H9 (cell line): ENCODE measurements around the gene DPP6. TPM values are rescaled to one million over a fixed set of nuclear protein-coding genes. Genes with fewer than 3 reads are reported as not detected.

Experiments
- DNase-seq: peaks from one replicate; pipeline ENCODE4 v3.0.0-alpha.2; 2017
- H2AFZ ChIP-seq: one replicate; pipeline ENCODE4 v1.6.1; 2013; ENCODE audit warnings: mild to moderate bottlenecking, low read length, control low read depth, moderate library complexity
- H2AK5ac ChIP-seq: 2 replicates; pipeline ENCODE4 v1.6.1; 2013; ENCODE audit warnings: low read length, control low read depth, mixed read lengths; ENCODE audit not compliant: insufficient read length
- H2BK120ac ChIP-seq: one replicate; pipeline ENCODE4 v1.6.1; 2013; ENCODE audit warnings: low read depth, mild to moderate bottlenecking, low read length, control low read depth, inconsistent platforms; ENCODE audit not compliant: poor library complexity, severe bottlenecking
- H2BK12ac ChIP-seq: 2 replicates; pipeline ENCODE4 v1.6.1; 2013; ENCODE audit warnings: low read length, control low read depth, mixed read lengths, low read depth; ENCODE audit not compliant: insufficient read length
- H2BK15ac ChIP-seq: 2 replicates; pipeline ENCODE4 v1.6.1; 2013; ENCODE audit warnings: low read depth, low read length, control low read depth
- H2BK20ac ChIP-seq: one replicate; pipeline ENCODE4 v1.6.1; 2013; ENCODE audit warnings: low read depth, mild to moderate bottlenecking, low read length, control low read depth, inconsistent platforms; ENCODE audit not compliant: poor library complexity, severe bottlenecking
- H2BK5ac ChIP-seq: 2 replicates; pipeline ENCODE4 v1.6.1; 2013; ENCODE audit warnings: low read length, control low read depth, mixed read lengths; ENCODE audit not compliant: insufficient read length
- H3K14ac ChIP-seq: 2 replicates; pipeline ENCODE4 v1.6.1; 2013; ENCODE audit warnings: low read length, control low read depth; ENCODE audit not compliant: insufficient read depth
- H3K18ac ChIP-seq: 2 replicates; pipeline ENCODE4 v1.6.1; 2013; ENCODE audit warnings: low read depth, mild to moderate bottlenecking, mixed read lengths, low read length, control low read depth; ENCODE audit not compliant: insufficient read length
- H3K23ac ChIP-seq: 2 replicates; pipeline ENCODE4 v1.6.1; 2013; ENCODE audit warnings: low read length, control low read depth, mixed read lengths, low read depth; ENCODE audit not compliant: insufficient read length
- H3K23me2 ChIP-seq: 2 replicates; pipeline ENCODE4 v1.6.1; 2013; ENCODE audit warnings: low read depth, mild to moderate bottlenecking, mixed read lengths, low read length, control low read depth; ENCODE audit not compliant: insufficient read length, poor library complexity, severe bottlenecking
- H3K27ac ChIP-seq: 2 replicates; pipeline ENCODE4 v1.5.1; 2013; ENCODE audit warnings: low read length, control low read depth, mixed read lengths, low read depth; ENCODE audit not compliant: insufficient read length
- H3K27me3 ChIP-seq: 2 replicates; pipeline ENCODE4 v1.6.1; 2013; ENCODE audit warnings: low read length, control low read depth, inconsistent platforms; ENCODE audit not compliant: insufficient read depth
- H3K4ac ChIP-seq: 2 replicates; pipeline ENCODE4 v1.6.1; 2013; ENCODE audit warnings: low read depth, mild to moderate bottlenecking, control low read depth, inconsistent platforms, low read length, moderate library complexity
- H3K4me1 ChIP-seq: 2 replicates; pipeline ENCODE4 v1.6.1; 2013; ENCODE audit warnings: low read length, control low read depth, inconsistent platforms; ENCODE audit not compliant: insufficient read depth
- H3K4me2 ChIP-seq: 2 replicates; pipeline ENCODE4 v1.6.1; 2013; ENCODE audit warnings: low read length, control low read depth, mixed read lengths; ENCODE audit not compliant: insufficient read length, insufficient read depth
- H3K56ac ChIP-seq: 2 replicates; pipeline ENCODE4 v1.6.1; 2013; ENCODE audit warnings: low read depth, mild to moderate bottlenecking, mixed read lengths, low read length, control low read depth; ENCODE audit not compliant: insufficient read length
- H3K79me1 ChIP-seq: 2 replicates; pipeline ENCODE4 v1.6.1; 2013; ENCODE audit warnings: low read depth, mild to moderate bottlenecking, moderate library complexity, low read length, control low read depth, inconsistent platforms; ENCODE audit not compliant: insufficient read depth, poor library complexity, severe bottlenecking
- H3K79me2 ChIP-seq: 2 replicates; pipeline ENCODE4 v1.6.1; 2013; ENCODE audit warnings: low read length, control low read depth, inconsistent platforms; ENCODE audit not compliant: insufficient read depth
- H3K9ac ChIP-seq: 2 replicates; pipeline ENCODE4 v1.6.1; 2013; ENCODE audit warnings: low read length, control low read depth, mixed read lengths; ENCODE audit not compliant: insufficient read length; ENCODE audit errors: extremely low read depth
- H3K9me3 ChIP-seq: one replicate; pipeline ENCODE4 v1.6.1; 2013; ENCODE audit warnings: low read depth, low read length, inconsistent platforms; ENCODE audit not compliant: control insufficient read depth
- H3T11ph ChIP-seq: one replicate; pipeline ENCODE4 v1.6.1; 2013; ENCODE audit warnings: mild to moderate bottlenecking, low read length, control low read depth, inconsistent platforms
- H4K20me1 ChIP-seq: one replicate; pipeline ENCODE4 v1.6.1; 2013; ENCODE audit not compliant: control insufficient read depth, insufficient read length, insufficient read depth
- H4K5ac ChIP-seq: 2 replicates; pipeline ENCODE4 v1.6.1; 2013; ENCODE audit warnings: low read depth, mild to moderate bottlenecking, mixed read lengths, low read length, control low read depth; ENCODE audit not compliant: insufficient read length
- H4K8ac ChIP-seq: replicated peaks from 2 replicates; pipeline ENCODE4 v1.6.1; 2013; ENCODE audit warnings: low read length, control low read depth, mixed read lengths, low read depth; ENCODE audit not compliant: insufficient read length
- H4K91ac ChIP-seq: 2 replicates; pipeline ENCODE4 v1.6.1; 2013; ENCODE audit warnings: low read depth, mild to moderate bottlenecking, moderate library complexity, mixed read lengths, low read length, control low read depth; ENCODE audit not compliant: insufficient read length
- H3K27ac Mint-ChIP-seq, 3 experiments: 2 replicates in 2 of 3; 3 replicates in 1 of 3; pipeline ENCODE4 v1.8.0; 2020 to 2021; ENCODE audit warnings: mixed read lengths in 3 of 3, mild to moderate bottlenecking in 1 of 3, moderate library complexity in 1 of 3
- H3K27me3 Mint-ChIP-seq: 2 replicates; pipeline ENCODE4 v1.8.0; 2021; ENCODE audit warnings: low read depth, mild to moderate bottlenecking, moderate library complexity, mixed read lengths
- H3K36me3 Mint-ChIP-seq, 3 experiments: 2 replicates in 2 of 3; 3 replicates in 1 of 3; pipeline ENCODE4 v1.8.0; 2020 to 2021; ENCODE audit warnings: low read depth in 3 of 3, mixed read lengths in 3 of 3; ENCODE audit not compliant: insufficient read depth in 1 of 3
- H3K4me1 Mint-ChIP-seq, 2 experiments: 2 replicates each; pipeline ENCODE4 v1.8.0; 2020; ENCODE audit warnings: mixed read lengths in 2 of 2
- H3K4me3 Mint-ChIP-seq, 2 experiments: 2 replicates in 1 of 2; 3 replicates in 1 of 2; pipeline ENCODE4 v1.8.0; 2020 to 2021; ENCODE audit warnings: mild to moderate bottlenecking in 2 of 2, mixed read lengths in 2 of 2, moderate library complexity in 1 of 2
- H3K9me3 Mint-ChIP-seq, 2 experiments: 2 replicates in 1 of 2; 3 replicates in 1 of 2; pipeline ENCODE4 v1.8.0; 2020; ENCODE audit warnings: mild to moderate bottlenecking in 2 of 2, mixed read lengths in 2 of 2, moderate library complexity in 1 of 2
- CTCF ChIP-seq: fragments of 200-600 bp; sonication (generic); conservative IDR thresholded peaks from 3 replicates; pipeline ENCODE4 v1.8.0; 2021; ENCODE audit warnings: antibody characterized with exemption, mild to moderate bottlenecking
- WGBS: extraction: QIAGEN DNeasy Blood & Tissue Kit; methylation state at CpG from one replicate; pipeline ENCODE4 v1.1.7; 2013; ENCODE audit warnings: missing lambda C conversion rate, low lambda C conversion rate, mixed read lengths; ENCODE audit not compliant: insufficient read length; ENCODE audit errors: extremely low coverage; 5-methylcytosine and 5-hydroxymethylcytosine counted together
- total RNA-seq: library from RNA; stranded (reverse); gene quantifications from 2 replicates; pipeline ENCODE4 v1.2.1, GENCODE V29; 2021

DPP6 gene
- total RNA-seq, 1 experiment from 2014 or later: 4.5 TPM

GRCh38 chr7:154581251-154581890 is 529.2 kb downstream of the DPP6 start:
- no peak overlapping the region for H2AFZ ChIP-seq
- no peak overlapping the region for H4K91ac ChIP-seq
- TF ChIP-seq CTCF: no peak
- H4K20me1 ChIP-seq: no peaks in the 10 kb centered on the region
- no peak overlapping the region for H3K27ac ChIP-seq
- H2BK120ac ChIP-seq: no peak overlapping the region
- Mint-ChIP-seq H3K27me3 (peaks cover 4% of the 10 kb centered on the region), H3K9me3 (no peaks in the 10 kb centered on the region; a peak in 1 of 5 replicates), H3K4me1 (peaks cover 3 to 14% of the 10 kb centered on the region in 2 experiments), H3K4me3 (no peak overlapping the region), H3K36me3 (no peaks in the 10 kb centered on the region; a peak in 1 of 7 replicates), H3K27ac (no peak overlapping the region)
- H2AK5ac ChIP-seq: no peak overlapping the region
- H2BK12ac ChIP-seq: no peak overlapping the region
- H2BK20ac ChIP-seq: no peak overlapping the region
- no peak overlapping the region for H3K4ac ChIP-seq
- H3K14ac ChIP-seq: no peak overlapping the region
- peaks cover 3% of the 10 kb centered on the region; the same call in 1 of the 2 replicates for H3K4me1 ChIP-seq
- no CpG with 5 or more reads among the region's 10 CpGs for WGBS
- H2BK15ac ChIP-seq: no peak overlapping the region
- no peak overlapping the region for H3K56ac ChIP-seq
- no peaks in the 10 kb centered on the region for H3K79me2 ChIP-seq
- H3K18ac ChIP-seq: no peak overlapping the region
- H3K23ac ChIP-seq: no peak overlapping the region
- no peak overlapping the region for H2BK5ac ChIP-seq
- no peaks in the 10 kb centered on the region for H3K23me2 ChIP-seq
- no peaks in the 10 kb centered on the region for H3K9me3 ChIP-seq
- no peaks in the 10 kb centered on the region for H3K27me3 ChIP-seq
- no peak overlapping the region for H3K9ac ChIP-seq
- no peak for DNase-seq
- H4K5ac ChIP-seq: no peak overlapping the region
- no peak overlapping the region for H4K8ac ChIP-seq
- H3T11ph ChIP-seq: no peak overlapping the region
- no peaks in the 10 kb centered on the region for H3K79me1 ChIP-seq
- H3K4me2 ChIP-seq: no peak overlapping the region
